Measurements from ENCODE around the gene HYAL2.

HYAL2 gene

GRCh38 chr3:50350213-50350526 lies 27.6 kb upstream of the HYAL2 start:
- DNase-seq, result no peak

GRCh38 chr3:50347187-50347813 lies 24.8 kb upstream of the HYAL2 start:
- peak; percentile 57 for DNase-seq

- no peak for DNase-seq
Measured at GRCh38 chr3:50345586-50346234, 23.2 kb upstream of the HYAL2 start, which contains the start of gene ZMYND10. TSS of gene ZMYND10 (minus strand) at chr3:50345732. CDS start at chr3:50345579, 153 bp downstream.

- no peak for DNase-seq
Measured at GRCh38 chr3:50345008-50345407, 22.5 kb upstream of the HYAL2 start.

- DNase-seq, result no peak
Measured at GRCh38 chr3:50342813-50343633, 20.5 kb upstream of the HYAL2 start.

- no peak for DNase-seq
Measured at GRCh38 chr3:50341996-50342650, 19.6 kb upstream of the HYAL2 start.

- no peak for DNase-seq
Measured at GRCh38 chr3:50341537-50341936, 19.0 kb upstream of the HYAL2 start.

- DNase-seq, result no peak
Measured at GRCh38 chr3:50340448-50341329, 18.1 kb upstream of the HYAL2 start, which contains the start of gene RASSF1. TSS of gene RASSF1 (minus strand) at chr3:50340836. CDS start at chr3:50340805, 31 bp downstream.

GRCh38 chr3:50340147-50340447 lies 17.6 kb upstream of the HYAL2 start:
- DNase-seq, result no peak

- DNase-seq, result no peak
Measured at GRCh38 chr3:50339485-50340146, 17.1 kb upstream of the HYAL2 start.

GRCh38 chr3:50338965-50339364 lies 16.4 kb upstream of the HYAL2 start:
- no peak for DNase-seq

GRCh38 chr3:50337175-50337861 lies 14.8 kb upstream of the HYAL2 start:
- peak; percentile 92 for DNase-seq

- DNase-seq, result peak; percentile 6
Measured at GRCh38 chr3:50336452-50337174, 14.1 kb upstream of the HYAL2 start.

GRCh38 chr3:50334339-50335075 lies 12.0 kb upstream of the HYAL2 start:
- no peak for DNase-seq

- no peak for DNase-seq
Measured at GRCh38 chr3:50333744-50334328, 11.3 kb upstream of the HYAL2 start.

- DNase-seq, result no peak
Measured at GRCh38 chr3:50331364-50331907, 8.9 kb upstream of the HYAL2 start.

- DNase-seq, result no peak
Measured at GRCh38 chr3:50330330-50330729, 7.8 kb upstream of the HYAL2 start.

- peak; percentile 85 for DNase-seq
Measured at GRCh38 chr3:50327943-50328691, 5.6 kb upstream of the HYAL2 start, which contains the start of gene TUSC2. TSS of gene TUSC2 (minus strand) at chr3:50328223. CDS start at chr3:50328099, 124 bp downstream.

Data from NCI-H2171 treated with DMSO at 0.1 percent for 48 hours (cell line).